Glomerular endothelial cell (primary cell): Measurements from ENCODE around the gene KCNK3. TPM values are rescaled to one million over a fixed set of nuclear protein-coding genes. Genes with fewer than 3 reads are reported as not detected.
"Not testable (repeated sequence)": the region's sequence is repeated elsewhere in the genome, so short reads cannot be mapped to it uniquely, and the experiment has no call there.

Experiments used
- DNase-seq: peaks from one replicate; pipeline ENCODE4 v3.0.0-alpha.2; 2011; ENCODE audit warnings: low read depth, low spot score; ENCODE audit errors: extremely low read depth
- total RNA-seq: library from RNA; depleted of rRNA; stranded (reverse); fragments of >200 nt; gene quantifications from 2 replicates; pipeline ENCODE4 v1.2.3, GENCODE V29; 2015

KCNK3 gene
- total RNA-seq, result 0.53 and 1.3 TPM in 2 replicates

DNA sequence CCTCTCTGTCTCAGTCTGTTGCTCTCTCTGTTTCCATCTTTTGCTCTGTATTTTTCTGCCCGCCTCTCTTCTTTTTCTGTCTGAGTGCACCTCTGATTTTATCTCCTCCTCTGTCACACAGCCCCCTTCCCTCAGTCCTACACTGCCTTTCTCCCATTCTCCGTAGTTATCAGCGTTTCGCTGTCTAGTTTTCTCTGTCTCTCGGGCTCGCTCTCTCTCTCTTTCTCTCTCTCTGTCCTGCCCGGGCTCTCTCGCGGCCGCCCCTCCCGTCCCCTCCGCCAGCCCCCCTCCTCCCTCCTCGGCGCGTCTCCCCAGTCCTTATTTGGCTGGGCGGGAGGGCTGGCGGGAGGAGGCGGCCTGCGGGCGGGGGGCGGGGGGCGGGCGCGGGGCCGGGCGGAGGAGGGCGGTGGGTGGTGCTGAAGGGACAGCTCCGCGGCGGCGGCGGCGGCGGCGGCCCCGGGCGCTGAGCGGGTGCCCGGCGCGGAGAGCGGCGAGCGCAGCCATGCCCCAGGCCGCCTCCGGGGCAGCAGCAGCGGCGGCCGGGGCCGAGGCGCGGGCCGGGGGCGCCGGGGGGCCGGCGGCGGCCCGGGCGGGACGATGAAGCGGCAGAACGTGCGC is at the start of gene KCNK3:
Gene KCNK3, plus strand, starts transcription at position 444 of the 618 bp plus-strand sequence. Its CDS starts 154 bp downstream, at position 598.
- no peak for DNase-seq

DNA sequence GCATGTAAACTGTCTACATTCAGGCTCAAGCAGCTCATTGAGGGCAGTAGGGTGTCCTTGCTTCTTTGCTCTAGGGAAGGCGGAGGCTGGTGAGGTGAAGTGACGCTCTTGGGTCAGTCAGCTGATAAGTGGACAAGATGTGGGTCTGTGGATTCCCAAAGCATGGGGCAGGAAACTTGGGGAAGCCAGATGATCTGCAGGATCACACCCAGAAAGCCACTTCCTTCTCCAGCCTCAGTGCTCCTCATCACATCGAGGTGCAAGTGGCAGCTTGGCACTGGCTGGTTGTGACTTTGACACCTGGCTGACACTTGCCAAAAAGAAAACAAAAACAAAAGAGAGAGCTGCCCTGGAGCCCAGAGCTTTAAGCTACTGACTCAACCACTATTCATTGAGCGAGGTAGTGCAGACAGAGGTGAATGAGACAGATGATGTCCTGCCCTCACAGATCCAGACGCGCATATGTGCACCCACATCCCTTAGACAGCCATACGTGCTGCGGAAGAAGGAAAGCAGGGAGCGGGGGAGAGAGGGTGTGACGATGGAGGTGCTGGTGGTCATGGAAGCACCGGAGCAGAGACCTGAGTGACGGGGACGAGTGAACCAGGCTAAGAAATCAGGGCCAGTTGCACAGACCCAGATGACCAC is 48.2 kb upstream of the KCNK3 start:
- no peak for DNase-seq

DNA sequence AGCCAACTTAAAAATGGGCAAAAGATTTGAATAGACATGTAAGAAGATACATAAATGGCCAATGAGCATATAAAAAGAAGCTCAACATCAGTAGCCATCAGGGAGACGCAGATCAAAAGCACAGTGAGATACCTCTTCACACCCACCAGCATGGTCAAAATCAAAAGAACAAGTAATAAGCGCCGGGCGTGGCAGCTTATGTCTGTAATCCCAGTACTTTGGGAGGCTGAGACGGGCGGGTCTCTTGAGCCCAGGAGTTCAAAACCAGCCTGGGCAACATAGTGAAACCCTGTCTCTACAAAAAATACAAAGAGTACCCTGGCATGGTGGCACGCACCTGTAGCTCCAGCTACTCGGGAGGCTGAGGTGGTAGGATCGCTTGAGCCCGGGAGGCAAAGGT is 46.8 kb upstream of the KCNK3 start:
- no peak for DNase-seq

DNA sequence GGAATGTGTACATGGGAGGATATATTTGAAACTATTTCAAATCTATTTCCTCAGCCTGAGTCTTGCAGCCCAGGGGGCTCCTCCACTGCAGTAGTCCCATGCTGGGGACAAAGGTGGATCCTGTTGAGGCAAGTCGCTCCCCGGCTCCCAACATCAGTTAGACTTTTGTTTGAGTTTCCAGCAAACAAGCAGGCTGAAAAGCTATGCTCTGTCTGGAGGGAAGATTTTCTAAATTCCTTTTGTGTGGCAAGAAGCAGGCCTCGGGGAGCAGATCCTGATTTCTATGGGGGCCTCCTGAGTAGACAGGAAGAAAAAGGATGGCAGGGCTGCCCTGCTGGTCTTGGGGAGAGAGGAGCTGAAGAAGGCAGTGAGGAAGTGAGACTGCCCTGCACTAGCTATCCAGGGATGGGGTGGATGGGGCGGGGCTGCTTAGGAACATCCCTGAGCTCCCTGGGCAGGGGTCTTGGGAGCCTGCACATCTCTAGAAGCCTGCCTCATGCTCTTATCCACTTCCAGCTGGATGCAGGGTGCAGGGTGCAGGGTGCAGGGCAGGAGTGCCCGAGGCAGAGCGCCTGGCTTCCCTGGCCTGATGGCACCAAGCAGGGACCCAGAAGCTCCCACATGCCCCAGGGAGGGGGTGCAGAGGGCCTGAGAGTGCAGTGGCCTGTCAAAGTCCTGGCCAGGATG is 45.4 kb upstream of the KCNK3 start:
- DNase-seq, result no peak

DNA sequence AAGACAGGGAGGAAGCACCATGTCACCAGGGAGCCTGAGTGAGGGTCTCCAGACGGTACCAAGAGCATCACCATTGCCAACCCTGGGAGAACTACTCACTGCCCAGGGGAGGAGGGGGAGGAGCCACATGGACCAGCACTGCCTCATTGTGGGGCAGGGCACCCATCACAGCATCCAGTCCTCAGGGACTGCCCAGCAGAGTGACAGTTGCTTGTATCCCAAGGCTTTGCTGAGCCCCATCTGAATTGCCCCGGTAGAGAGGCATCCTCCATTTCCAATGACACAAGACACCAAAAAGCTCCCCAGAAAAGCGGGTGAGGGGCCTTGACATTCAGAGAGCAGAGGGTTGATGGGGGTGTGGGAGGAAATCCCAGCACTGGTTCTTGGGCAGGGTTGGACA is 44.5 kb upstream of the KCNK3 start:
- no peak for DNase-seq

DNA sequence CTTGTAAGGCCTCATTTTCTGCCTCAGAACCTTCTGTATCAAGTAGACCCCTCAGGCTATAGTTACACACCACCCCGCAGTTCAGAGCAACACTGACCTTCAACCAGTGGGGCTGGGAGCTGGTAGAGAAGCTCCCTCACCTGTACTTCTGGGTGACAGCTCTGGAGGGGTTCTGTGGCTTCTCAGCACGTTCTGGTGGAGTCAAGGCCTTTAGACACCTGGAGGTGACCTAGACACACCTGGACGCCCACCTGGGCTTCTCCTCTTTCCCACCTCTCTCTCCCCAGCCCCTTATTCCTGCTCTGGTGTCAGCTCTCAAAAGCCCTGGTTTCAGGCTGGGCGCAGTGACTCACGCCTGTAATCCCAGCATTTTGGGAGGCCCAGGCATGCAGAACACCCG is 44.0 kb upstream of the KCNK3 start:
- no peak for DNase-seq

DNA sequence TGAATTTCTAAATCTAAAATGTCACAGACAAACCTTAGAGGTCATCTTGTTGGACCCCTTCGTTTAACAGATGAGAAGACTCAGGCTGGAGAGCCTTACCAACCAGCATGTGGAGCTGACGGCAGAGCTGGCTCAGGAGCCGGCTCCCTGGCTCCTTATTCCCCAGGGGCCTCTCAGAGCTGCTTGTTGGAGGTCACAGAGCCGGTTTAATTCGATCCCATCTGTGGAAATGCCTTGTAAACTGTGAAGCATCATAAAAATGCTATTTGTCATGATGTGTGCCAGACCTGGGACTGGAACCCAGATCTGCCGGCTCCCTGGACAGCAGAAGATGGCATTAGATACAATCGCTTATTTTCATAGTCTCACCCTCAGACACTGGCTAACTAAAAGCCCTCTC is 43.2 kb upstream of the KCNK3 start:
- DNase-seq, result no peak

DNA sequence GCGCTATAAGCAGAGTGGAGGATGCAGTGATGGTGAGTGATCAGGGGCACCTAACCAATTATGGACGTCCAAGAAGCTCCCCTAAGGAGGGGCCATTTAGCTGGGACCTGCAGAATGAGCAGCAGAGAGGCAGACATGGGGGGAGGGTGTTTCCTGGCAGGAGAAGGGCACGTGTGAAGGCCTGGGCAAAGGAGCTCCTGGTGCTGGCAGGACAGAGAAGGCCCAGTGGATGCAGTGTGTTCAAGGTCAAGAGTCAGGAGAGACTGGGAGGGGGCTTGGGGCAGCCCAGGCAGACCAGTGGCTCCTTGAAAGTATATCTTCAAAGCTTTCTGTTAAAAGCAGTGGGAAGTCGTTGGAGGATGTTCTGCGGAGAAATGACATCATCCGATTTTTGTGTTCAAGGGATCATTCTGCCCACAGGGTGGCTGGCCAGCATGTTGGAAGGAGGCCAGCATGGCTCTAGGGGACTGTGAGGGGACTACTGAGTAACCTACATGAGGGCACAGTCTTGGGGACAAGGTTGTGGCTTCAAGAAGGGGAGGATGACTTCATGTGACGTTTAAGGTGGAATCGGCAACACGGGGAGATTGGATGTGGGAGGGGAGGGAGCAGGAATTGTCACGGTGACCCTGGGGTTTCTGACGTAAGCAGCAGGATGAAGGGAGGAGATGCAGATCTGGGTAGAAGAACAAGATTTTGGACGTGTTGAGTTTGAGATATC is 42.4 kb upstream of the KCNK3 start:
- no peak for DNase-seq

DNA sequence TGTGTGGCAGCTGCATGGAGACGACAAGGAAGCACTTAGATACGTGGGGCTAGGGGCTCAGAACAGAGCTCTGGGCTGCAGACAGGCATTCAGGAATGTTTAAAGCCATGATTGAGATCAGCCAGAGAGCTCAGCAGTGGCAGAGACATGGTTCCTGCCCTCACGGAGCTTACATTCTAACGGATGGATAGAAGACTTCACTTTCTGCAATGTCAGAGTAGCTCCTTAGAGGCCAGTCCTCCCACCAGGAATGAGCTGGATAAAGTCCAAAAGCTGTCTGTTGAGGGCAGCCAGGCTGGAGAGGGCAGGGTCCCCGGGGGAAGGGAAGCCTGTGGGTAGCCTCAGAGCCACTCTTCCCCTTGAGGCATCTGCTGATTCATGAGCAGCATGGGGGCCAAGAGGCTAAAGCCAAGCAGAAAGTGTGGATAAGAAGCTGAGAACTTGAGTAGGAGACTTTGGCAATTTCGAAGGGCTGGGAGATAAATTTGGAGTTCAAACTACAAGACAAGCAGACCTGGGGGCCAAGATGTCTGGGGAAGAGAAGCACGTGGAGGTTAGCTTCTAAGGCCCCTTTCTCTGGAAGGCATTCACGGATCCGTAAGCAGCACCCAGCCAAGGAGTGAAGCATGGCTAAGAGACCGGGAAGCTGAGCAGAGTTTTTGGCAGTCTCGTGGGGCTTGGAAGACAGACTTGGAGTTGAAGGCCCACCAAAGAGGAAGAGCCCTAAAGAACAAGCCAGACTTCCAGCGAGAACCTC is 41.6 kb upstream of the KCNK3 start:
- DNase-seq, result no peak

DNA sequence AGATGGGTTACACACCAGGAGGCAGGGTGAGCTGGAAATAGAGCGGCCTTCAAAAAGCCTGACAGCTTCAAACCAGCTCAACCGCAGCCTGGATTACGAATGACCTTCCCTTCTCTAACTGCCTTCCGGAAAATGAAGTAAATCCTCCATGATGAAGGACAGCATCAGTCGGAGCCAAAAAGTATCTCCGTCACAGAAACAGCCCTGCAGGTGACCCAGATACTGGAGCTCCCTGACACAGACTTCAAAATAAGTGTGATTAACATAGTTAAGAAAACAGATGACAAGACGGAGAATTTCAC is 41.1 kb upstream of the KCNK3 start:
- DNase-seq, result no peak

DNA sequence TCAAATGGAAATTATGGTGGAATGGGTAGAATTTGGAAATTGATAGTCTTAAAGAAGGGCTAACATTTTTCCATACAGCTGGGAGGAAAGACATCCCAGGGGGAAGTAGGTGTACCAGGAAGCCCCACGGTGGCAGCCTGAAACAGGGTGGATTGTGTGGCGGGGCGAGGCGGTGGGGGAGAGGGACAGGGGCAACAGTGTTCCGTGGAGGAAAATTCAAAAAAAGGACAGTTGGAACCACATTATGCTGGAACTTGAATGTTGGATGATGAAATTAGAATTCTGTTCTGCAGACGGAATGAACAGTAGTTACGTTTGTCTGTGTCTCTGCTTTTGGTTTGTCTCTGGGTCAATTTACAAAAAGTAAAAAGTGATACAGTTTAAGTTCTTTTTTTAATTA is 40.7 kb upstream of the KCNK3 start:
- no peak for DNase-seq

DNA sequence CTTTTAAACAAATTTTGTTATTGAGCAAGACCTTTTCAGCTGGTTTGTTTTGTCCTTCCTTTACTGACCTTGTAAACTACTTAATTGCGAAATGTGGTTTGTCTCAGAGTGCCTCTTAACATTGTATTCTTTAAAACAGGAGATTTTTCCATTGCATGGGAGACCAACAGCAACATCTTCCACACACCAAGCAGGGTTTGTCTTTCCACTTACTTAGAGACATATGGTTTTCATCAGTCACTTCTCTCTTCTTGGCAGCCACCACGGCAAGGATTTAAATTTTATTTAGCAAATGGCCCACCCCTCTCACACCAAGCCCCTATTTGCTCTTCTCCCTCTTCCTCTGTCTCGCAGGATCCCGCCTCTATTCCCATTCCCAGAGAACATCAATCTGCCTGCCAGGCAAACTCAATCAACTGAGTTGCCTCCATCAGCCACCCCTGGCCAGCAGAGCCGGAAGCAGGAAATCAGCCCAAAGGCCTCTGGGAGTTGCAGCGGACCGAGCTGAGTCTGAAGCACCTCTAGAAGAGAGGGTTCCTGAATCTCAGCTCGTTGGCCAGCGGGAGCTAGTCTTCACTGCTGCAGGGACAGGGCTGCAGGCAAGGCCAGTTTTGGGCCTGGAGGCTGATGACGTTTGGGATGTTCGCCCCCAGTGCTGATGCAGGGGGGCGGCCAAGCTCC is 40.0 kb upstream of the KCNK3 start:
- no peak for DNase-seq

DNA sequence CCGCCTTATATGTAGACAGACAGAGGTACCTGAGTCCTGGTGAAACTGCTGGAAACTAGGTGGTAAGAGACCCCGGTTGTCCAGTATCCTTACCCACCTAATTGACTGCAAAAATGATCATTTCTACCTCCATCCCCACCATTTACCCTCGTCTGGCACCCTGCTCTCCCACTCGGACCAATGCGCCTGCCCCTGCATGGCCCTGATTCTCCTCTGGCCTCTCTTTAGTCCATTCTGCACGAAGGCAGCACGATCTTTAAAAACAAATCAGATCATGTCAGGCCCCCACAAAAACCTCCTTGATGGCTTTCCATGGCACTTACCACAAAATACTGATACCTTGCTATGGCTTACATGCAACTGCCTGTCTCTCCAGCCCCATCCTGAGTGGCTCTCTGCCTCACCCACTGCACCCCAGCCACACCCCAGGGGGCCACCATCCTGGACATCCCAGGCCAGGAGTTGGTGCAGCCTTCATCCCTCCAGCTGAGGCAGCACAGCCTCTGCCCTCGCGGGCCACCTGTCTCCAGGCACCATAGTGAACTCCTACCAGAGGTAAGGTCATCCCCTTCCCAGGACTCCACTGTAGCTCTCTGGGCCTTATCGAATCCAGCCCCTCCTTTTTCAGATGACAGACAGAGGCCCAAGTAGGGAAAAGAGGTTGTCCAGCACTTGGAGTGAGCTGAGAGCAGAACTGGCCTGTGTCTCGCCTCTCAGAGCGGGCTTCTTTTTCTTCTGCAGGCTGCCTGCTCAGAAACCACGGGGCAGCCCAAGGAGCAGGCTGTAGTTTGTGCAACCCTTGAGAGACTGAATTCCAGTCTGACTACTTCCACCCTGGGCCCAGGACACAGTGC is 39.1 kb upstream of the KCNK3 start:
- DNase-seq, result no peak

DNA sequence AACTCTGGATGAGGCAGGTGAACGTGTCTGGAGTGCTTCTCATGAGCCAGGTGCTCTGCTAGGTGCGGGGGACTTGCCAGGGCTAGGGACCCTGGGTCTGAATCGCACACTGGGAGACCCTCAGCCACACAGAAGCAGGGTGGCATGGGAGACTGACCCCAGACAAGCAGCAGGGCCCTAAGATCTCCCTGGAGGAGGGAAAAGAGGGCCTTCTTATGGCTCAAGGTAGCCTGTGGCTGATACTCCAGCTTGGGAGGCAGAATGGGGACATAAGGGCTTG is 38.5 kb upstream of the KCNK3 start:
- DNase-seq, result no peak

DNA sequence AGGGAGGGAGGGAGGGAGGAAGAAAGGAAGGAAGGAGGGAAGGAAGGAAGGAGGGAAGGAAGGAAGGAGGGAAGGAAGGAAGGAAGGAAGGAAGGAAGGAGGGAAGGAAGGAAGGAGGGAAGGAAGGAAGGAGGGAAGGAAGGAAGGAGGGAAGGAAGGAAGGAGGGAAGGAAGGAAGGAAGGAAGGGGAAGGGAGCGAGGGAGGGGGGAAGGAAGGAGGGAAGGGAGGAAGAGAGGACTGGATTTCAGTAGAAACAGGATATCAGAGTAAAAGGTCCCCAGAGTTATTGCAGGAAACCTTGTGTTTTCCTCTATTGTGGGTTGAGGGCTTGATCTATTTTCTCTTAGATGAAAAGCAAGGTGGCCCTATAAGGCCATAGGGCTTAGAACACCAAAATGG is 37.4 kb upstream of the KCNK3 start:
- not testable (repeated sequence) for DNase-seq

DNA sequence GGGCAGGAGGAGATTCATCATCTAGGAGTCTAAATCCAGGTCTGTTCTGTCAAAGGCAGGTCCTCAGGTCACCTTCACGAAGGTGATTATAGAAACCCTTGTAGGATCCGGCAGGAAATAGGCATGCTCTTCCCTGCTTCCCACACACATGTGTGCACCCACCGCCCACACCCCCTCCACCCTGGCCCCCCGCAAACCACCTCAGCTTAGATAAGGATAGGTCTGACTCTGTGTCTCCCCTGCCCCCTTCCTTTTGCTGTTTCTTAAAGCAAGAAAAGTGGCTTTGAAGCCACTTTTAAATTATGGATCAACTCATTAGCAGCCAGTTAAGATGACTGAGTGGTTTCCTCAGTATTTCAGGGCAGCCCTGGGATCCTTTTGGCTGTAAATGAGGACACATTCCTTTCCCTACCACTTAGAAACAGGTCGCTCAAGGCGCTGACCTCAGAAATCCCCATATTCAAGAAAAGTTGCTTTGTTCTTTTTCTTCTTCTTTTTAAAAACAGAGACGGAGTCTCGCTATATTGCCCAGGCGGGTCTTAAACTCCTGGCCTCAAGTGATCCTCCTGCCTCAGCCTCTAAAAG is 36.8 kb upstream of the KCNK3 start:
- no peak for DNase-seq

DNA sequence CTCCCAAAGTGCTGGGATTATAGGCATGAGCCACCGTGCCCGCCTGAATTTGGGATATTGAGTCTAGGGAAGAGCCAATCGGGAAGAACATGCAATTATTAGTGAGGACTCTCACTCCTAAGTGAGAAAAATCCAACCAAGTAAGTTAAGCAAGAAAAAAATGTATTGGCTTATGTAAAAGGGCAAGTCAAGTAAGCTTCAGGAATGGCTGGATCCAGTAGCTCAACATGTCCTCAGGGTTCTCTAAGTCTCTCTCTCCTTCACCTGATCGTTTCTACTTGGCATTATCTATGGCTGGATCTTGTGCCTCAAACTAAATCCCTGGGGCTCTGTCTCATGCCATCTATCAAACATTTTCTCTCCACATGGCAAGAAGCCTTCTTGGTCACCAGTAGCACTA is 35.3 kb upstream of the KCNK3 start:
- no peak for DNase-seq

DNA sequence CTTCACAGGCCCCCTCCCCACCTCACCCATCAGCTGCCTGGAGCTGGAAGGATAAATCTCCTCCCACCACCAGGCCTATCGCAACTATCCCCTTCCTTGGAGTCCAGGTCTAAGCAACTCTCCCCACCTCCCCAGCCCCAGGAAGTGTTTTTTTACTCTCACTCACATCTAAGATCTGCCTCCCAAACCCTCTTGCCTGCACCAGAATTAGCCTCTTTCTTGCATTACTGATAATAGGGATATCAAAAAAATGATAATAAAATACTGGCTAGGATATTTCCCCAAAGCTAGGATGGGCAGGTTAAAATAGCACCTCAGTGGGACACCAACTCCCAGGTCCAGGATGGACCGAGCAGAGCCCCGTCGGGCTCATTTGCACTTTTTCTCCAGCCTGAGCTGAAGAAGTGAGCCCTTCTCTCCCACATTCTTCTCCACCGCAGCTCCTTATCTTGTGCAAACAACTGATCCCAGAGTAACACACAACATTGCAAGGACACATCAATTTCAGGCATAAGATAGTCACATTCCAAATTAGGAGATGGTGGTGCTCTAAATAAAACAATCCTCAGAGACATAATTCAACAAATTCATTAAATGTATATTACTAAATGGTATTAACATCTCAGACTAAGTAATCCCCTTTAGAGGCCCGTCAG is 33.7 kb upstream of the KCNK3 start:
- no peak for DNase-seq

DNA sequence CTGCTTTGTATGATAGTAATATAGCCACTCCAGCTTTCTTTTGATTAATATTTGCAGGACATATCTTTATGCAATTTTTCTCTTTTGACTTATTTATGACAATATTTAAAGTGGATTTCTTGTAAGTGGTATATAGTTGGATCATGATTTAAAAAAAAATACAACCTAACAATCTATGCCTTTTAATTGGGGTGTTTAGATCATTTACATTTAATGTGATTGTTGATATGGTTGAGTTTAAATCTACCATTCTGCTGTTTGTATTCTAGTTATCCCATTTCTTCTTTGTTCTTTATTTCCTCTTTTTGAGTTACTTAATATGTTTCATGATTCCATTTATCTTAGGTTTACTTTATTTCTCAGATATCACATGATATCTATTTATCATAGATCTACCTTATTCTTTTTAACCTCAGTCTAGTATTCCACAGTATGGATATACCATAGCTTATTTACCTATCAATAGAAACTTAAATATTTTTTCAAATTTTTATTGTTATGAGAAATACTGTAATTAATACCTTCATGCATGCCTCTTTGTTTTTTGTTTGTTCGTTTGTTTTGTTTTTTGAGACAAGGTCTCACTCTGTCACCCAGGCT is 32.1 kb upstream of the KCNK3 start:
- DNase-seq, result no peak
